GM12878 (cell line): ENCODE data around the gene CERKL. TPM values are rescaled to one million over a fixed set of nuclear protein-coding genes. Genes with fewer than 3 reads are reported as not detected.

Experiments
- ATAC-seq: fragments of 200-7000 bp; cut with Tn5 transposase; 3 replicates; pipeline ENCODE4 v1.9.1; 2020; ENCODE audit warnings: mild to moderate bottlenecking, moderate library complexity
- BruUV-seq: library from RNA; stranded (reverse); fragments of 400-500 nt; replicated peaks from 2 replicates; lab custom pipeline; 2021; lab: Mats Ljungman, UMichigan
- CTCF ChIA-PET: fragments of 300-600 bp; sonication (Branson Sonifier 250); formaldehyde crosslinking; extraction: SDS; loops from one replicate; lab custom pipeline; 2021; ENCODE audit warnings: inconsistent platforms; lab: Yijun Ruan, JAX
- POLR2A ChIA-PET: fragments of 350-600 bp; formaldehyde crosslinking; extraction: SDS; loops from one replicate; lab custom pipeline; 2021; ENCODE audit warnings: inconsistent platforms; lab: Charles Lee
- RAD21 ChIA-PET: fragments of 300-600 bp; sonication (Branson Sonifier 250); formaldehyde crosslinking; loops from one replicate; lab custom pipeline; 2023; ENCODE audit warnings: antibody characterized with exemption; ENCODE audit not compliant: unreplicated experiment; lab: Charles Lee
- SMC1A ChIA-PET: fragments of 300-600 bp; sonication (Branson Sonifier 250); formaldehyde crosslinking; loops from one replicate; lab custom pipeline; 2023; ENCODE audit not compliant: unreplicated experiment, uncharacterized antibody; lab: Charles Lee
- DNase-seq: peaks from one replicate; pipeline ENCODE4 v3.0.0-alpha.2; 2011; ENCODE audit warnings: low read depth, low spot score
- FAIRE-seq: peaks from 3 replicates; lab custom pipeline; 2011; peaks lifted over from hg19 to GRCh38; lab: Jason Lieb, UNC
- H2AFZ ChIP-seq: 2 replicates; pipeline ENCODE4 v1.6.0; 2011; ENCODE audit warnings: low read depth, low read length, control low read depth; ENCODE audit not compliant: control insufficient read depth
- H3K27ac ChIP-seq: 2 replicates; pipeline ENCODE4 v1.5.1; 2011; ENCODE audit warnings: control low read depth; ENCODE audit not compliant: control insufficient read depth, insufficient read depth
- H3K27me3 ChIP-seq, 2 experiments: replicated peaks in 1 of 2; 2 replicates each; pipeline versions ENCODE4 v1.6.0 to v1.6.1; 2011; ENCODE audit warnings: low read length in 1 of 2; ENCODE audit not compliant: control insufficient read depth in 2 of 2, insufficient read depth in 2 of 2
- H3K36me3 ChIP-seq, 2 experiments: 2 replicates each; pipeline ENCODE4 v1.5.1; 2011; ENCODE audit warnings: low read length in 1 of 2; ENCODE audit not compliant: control insufficient read depth in 2 of 2, insufficient read depth in 2 of 2
- H3K4me1 ChIP-seq: 2 replicates; pipeline ENCODE4 v1.6.1; 2011; ENCODE audit warnings: mild to moderate bottlenecking, low read length, moderate library complexity, mixed read lengths; ENCODE audit not compliant: control insufficient read depth, insufficient read depth
- H3K4me2 ChIP-seq: 2 replicates; pipeline ENCODE4 v1.6.0; 2011; ENCODE audit warnings: control low read depth; ENCODE audit not compliant: control insufficient read depth, insufficient read depth
- H3K4me3 ChIP-seq: fragments of 200-600 bp; sonication (generic); 2 replicates; pipeline ENCODE4 v1.5.1; 2016
- H3K79me2 ChIP-seq: 2 replicates; pipeline ENCODE4 v1.6.0; 2011; ENCODE audit warnings: low read length; ENCODE audit not compliant: control insufficient read depth, insufficient read depth
- H3K9ac ChIP-seq: 2 replicates; pipeline ENCODE4 v1.8.0; 2011; ENCODE audit warnings: low read length, control low read depth, mixed read lengths; ENCODE audit not compliant: control insufficient read depth, insufficient read depth
- H3K9me3 ChIP-seq: replicated peaks from 3 replicates; pipeline ENCODE4 v1.5.1; 2011; ENCODE audit warnings: mild to moderate bottlenecking, low read length; ENCODE audit not compliant: control insufficient read depth, insufficient read depth
- H4K20me1 ChIP-seq: 2 replicates; pipeline ENCODE4 v1.6.0; 2011; ENCODE audit not compliant: control insufficient read depth, insufficient read depth
- ASH2L ChIP-seq: fragments of 300-600, 200-600 bp; sonication (generic); IDR thresholded peaks from 2 replicates; pipeline ENCODE4 v1.6.1; 2017; ENCODE audit warnings: low read depth, mild to moderate bottlenecking, borderline replicate concordance
- CBFB ChIP-seq: IDR thresholded peaks from 2 replicates; pipeline ENCODE4 v1.6.1; 2016; ENCODE audit warnings: antibody characterized with exemption, low read depth
- CHD2 ChIP-seq: IDR thresholded peaks from 2 replicates; pipeline ENCODE4 v1.6.1; 2011; ENCODE audit warnings: low read depth, low read length, improper control_type of control experiment, borderline replicate concordance
- EED ChIP-seq: sonication (generic); IDR thresholded peaks from 2 replicates; pipeline ENCODE4 v1.6.1; 2016; ENCODE audit warnings: antibody characterized with exemption, low read depth
- FOXK2 ChIP-seq: fragments of 450-650 bp; IDR thresholded peaks from 2 replicates; pipeline ENCODE4 v1.6.1; 2017; ENCODE audit warnings: mild to moderate bottlenecking, moderate library complexity
- IKZF2 ChIP-seq, 2 experiments: fragments of 450-650 bp; IDR thresholded peaks; 2 replicates each; pipeline ENCODE4 v1.6.1; 2017; ENCODE audit warnings: mild to moderate bottlenecking in 2 of 2, moderate library complexity in 2 of 2
- JUND ChIP-seq: IDR thresholded peaks from 2 replicates; pipeline ENCODE4 v1.6.1; 2012; ENCODE audit warnings: low read depth, mild to moderate bottlenecking, low read length, improper control_type of control experiment, moderate library complexity
- POU2F2 ChIP-seq: IDR thresholded peaks from 3 replicates; pipeline ENCODE4 v1.6.1; 2011; ENCODE audit warnings: low read depth, mild to moderate bottlenecking, low read length, borderline replicate concordance
- SMAD5 ChIP-seq: IDR thresholded peaks from 2 replicates; pipeline ENCODE4 v1.6.1; 2016; ENCODE audit warnings: antibody characterized with exemption, low read depth
- SMC3 ChIP-seq: IDR thresholded peaks from 2 replicates; pipeline ENCODE4 v1.6.1; 2011; ENCODE audit warnings: low read length, improper control_type of control experiment, borderline replicate concordance
- SREBF1 ChIP-seq: IDR thresholded peaks from 2 replicates; pipeline ENCODE4 v1.6.1; 2012; ENCODE audit warnings: mild to moderate bottlenecking, low read length
- SREBF2 ChIP-seq: IDR thresholded peaks from 2 replicates; pipeline ENCODE4 v1.6.1; 2012; ENCODE audit warnings: mild to moderate bottlenecking, low read length
- SUZ12 ChIP-seq: fragments of 200-600 bp; sonication (generic); IDR thresholded peaks from one replicate; pipeline ENCODE4 v1.6.1; 2018; ENCODE audit warnings: antibody characterized with exemption, mild to moderate bottlenecking; ENCODE audit not compliant: unreplicated experiment
- TAF1 ChIP-seq: IDR thresholded peaks from 2 replicates; pipeline ENCODE4 v1.6.1; 2011; ENCODE audit warnings: mild to moderate bottlenecking, low read depth, low read length, borderline replicate concordance
- TBL1XR1 ChIP-seq: IDR thresholded peaks from 2 replicates; pipeline ENCODE4 v1.6.1; 2012; ENCODE audit warnings: low read depth, low read length, improper control_type of control experiment
- TCF3 ChIP-seq: IDR thresholded peaks from 2 replicates; pipeline ENCODE4 v1.6.1; 2012; ENCODE audit warnings: low read depth, mild to moderate bottlenecking, low read length, borderline replicate concordance; ENCODE audit not compliant: insufficient read depth
- WRNIP1 ChIP-seq: IDR thresholded peaks from 2 replicates; pipeline ENCODE4 v1.6.1; 2011; ENCODE audit warnings: low read depth, low read length, improper control_type of control experiment, borderline replicate concordance
- ZSCAN29 ChIP-seq: fragments of 450-650 bp; IDR thresholded peaks from 2 replicates; pipeline ENCODE4 v1.6.1; 2017; ENCODE audit warnings: mild to moderate bottlenecking, moderate library complexity
- WGBS: methylation state at CpG from one replicate; pipeline ENCODE4 v1.1.6; 2016; ENCODE audit warnings: low lambda C conversion rate; ENCODE audit not compliant: insufficient replicate concordance, insufficient coverage; ENCODE audit errors: missing lambda C conversion rate; 5-methylcytosine and 5-hydroxymethylcytosine counted together
- in situ Hi-C: fragments of 300-500 bp; cut with MboI; formaldehyde crosslinking; loops from 9 replicates; pipeline ENCODE4 v1.14.3; 2018; ENCODE audit warnings: mixed read lengths
- intact Hi-C: fragments of 100-400 bp; cut with micrococcal nuclease; formaldehyde crosslinking; loops from one replicate; pipeline ENCODE4 v1.14.2; 2022; ENCODE audit not compliant: unreplicated experiment
- polyA plus RNA-seq, 11 experiments: library from polyadenylated mRNA; depleted of rRNA in 4 of 11; unstranded in 6 of 11; stranded (reverse) in 5 of 11; fragments of >200 nt; fragmentation: Nextera tagmentation in 4 of 11; fragmentation: Illumina TruSeq in 1 of 11; extraction: Ambion mirVana in 4 of 11; extraction: Trizol in 1 of 11; gene quantifications; 1 replicate in 1 of 11; 2 replicates in 10 of 11; pipeline versions ENCODE4 v1.2.1 to v1.2.3, GENCODE V29; 2011 to 2016; ENCODE audit warnings: inconsistent platforms in 2 of 11, missing spikeins in 2 of 11, low read depth in 1 of 11
- total RNA-seq, 4 experiments: library from RNA; depleted of rRNA in 3 of 4; stranded (reverse); fragments of >200 nt in 3 of 4; fragmentation: Illumina TruSeq in 1 of 4; extraction: Trizol in 1 of 4; gene quantifications; 2 replicates each; pipeline versions ENCODE4 v1.2.1 to v1.2.3, GENCODE V29; 2013 to 2021
- TF ChIP-seq, protein P1 (sequence below): fragments of 450-650 bp; IDR thresholded peaks from 2 replicates; pipeline ENCODE4 v1.6.1; 2018; ENCODE audit warnings: borderline replicate concordance, mild to moderate bottlenecking; ENCODE audit not compliant: partially characterized antibody

Gene CERKL
- total and polyA plus RNA-seq, 10 of the 15 experiments (the other 5 are each of a cell fraction or from before 2014, with no cell fraction given), result 0.05 to 23.0 (median 6.0) TPM; not detected in 2

DNA sequence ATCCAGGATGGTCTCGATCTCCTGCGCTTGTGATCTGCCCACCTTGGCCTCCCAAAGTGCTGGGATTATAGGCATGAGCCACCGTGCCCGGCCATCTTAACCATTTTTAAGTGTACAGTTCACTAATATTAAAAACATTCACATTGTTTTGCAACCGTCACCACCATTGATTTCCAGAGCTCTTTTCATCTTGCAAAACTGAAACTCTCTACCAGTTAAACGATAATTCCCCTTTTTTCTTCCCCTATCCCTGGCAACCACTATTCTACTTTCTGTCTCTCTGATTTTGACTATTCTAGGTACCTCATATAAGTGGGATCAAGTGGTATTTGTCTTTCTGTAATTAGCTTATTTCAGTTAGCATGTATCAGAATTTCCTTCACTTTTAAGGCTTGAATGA is 40.2 kb upstream of the CERKL start:
- H4K20me1 ChIP-seq, result no peaks in the 10 kb centered on the region
- ChIA-PET SMC1A (interaction anchor here (0.6 to 1.6 kb wide), 4 partner anchors 16 to 20 kb away, joined by 3 to 8 read pairs (median 5); no protein-coding TSS in a partner anchor), CTCF (interaction anchor here (0.7 to 1.3 kb wide), 2 partner anchors 12 to 18 kb away, joined by 3 to 10 read pairs; no protein-coding TSS in a partner anchor), POLR2A (no interaction called here), RAD21 (no interaction called here)
- DNase-seq (no peak), ATAC-seq (no peak), FAIRE-seq (no peak)
- no peaks in the 10 kb centered on the region for H3K79me2 ChIP-seq
- BruUV-seq, result no TSS peak
- H3K4me3 ChIP-seq, result no peak overlapping the region
- no peak overlapping the region for H3K9ac ChIP-seq
- no peaks in the 10 kb centered on the region for H3K27me3 ChIP-seq
- TF ChIP-seq TCF3 (no peak), WRNIP1 (no peak), ZSCAN29 (no peak), POU2F2 (no peak), EED (no peak), FOXK2 (no peak), SUZ12 (no peak), SMAD5 (no peak), CBFB (no peak), ASH2L (no peak), TBL1XR1 (no peak), JUND (no peak), IKZF2 (IDR thresholded peaks at IDR 0.05) (no peak), CHD2 (no peak), SREBF2 (no peak), SMC3 (no peak), SREBF1 (no peak), TAF1 (no peak)
- TF ChIP-seq, protein P1, sequence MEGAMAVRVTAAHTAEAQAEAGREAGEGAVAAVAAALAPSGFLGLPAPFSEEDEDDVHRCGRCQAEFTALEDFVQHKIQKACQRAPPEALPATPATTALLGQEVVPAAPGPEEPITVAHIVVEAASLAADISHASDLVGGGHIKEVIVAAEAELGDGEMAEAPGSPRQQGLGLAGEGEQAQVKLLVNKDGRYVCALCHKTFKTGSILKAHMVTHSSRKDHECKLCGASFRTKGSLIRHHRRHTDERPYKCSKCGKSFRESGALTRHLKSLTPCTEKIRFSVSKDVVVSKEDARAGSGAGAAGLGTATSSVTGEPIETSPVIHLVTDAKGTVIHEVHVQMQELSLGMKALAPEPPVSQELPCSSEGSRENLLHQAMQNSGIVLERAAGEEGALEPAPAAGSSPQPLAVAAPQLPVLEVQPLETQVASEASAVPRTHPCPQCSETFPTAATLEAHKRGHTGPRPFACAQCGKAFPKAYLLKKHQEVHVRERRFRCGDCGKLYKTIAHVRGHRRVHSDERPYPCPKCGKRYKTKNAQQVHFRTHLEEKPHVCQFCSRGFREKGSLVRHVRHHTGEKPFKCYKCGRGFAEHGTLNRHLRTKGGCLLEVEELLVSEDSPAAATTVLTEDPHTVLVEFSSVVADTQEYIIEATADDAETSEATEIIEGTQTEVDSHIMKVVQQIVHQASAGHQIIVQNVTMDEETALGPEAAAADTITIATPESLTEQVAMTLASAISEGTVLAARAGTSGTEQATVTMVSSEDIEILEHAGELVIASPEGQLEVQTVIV, result no peak
- no peak overlapping the region for H2AFZ ChIP-seq
- H3K4me1 ChIP-seq, result no peaks in the 10 kb centered on the region
- no peak overlapping the region for H3K4me2 ChIP-seq
- 67% methylated on average over 6 of the region's 6 CpGs for WGBS
- intact Hi-C loops, result no loop called here
- H3K9me3 ChIP-seq, result no peaks in the 10 kb centered on the region
- no peaks in the 10 kb centered on the region for H3K36me3 ChIP-seq
- no peak overlapping the region for H3K27ac ChIP-seq
- in situ Hi-C loops, result no loop called here
